Lung (tissue), 16 donors: ENCODE data around the gene RHOJ. TPM values are rescaled to one million over a fixed set of nuclear protein-coding genes. Genes with fewer than 3 reads are reported as not detected.

ENCODE experiments used
- ATAC-seq: fragments of 200-7000 bp; cut with Tn5 transposase; one replicate; pipeline ENCODE4 v1.9.1; 2020; ENCODE audit warnings: moderate number of reproducible peaks; ENCODE audit not compliant: insufficient read depth, low FRiP score
- DNase-seq, 3 donors: peaks; one replicate each; pipeline ENCODE4 v3.0.0-alpha.2; 2013 to 2017
- H3K27ac ChIP-seq, 2 donors: one replicate each; pipeline ENCODE4 v1.5.1; 2013; ENCODE audit warnings: mild to moderate bottlenecking in 2 of 2, moderate library complexity in 2 of 2, control low read depth in 1 of 2, inconsistent platforms in 1 of 2, low read depth in 1 of 2, low read length in 1 of 2
- H3K27me3 ChIP-seq, 3 donors: one replicate each; pipeline ENCODE4 v1.5.1; 2013; ENCODE audit warnings: low read length in 2 of 3; ENCODE audit not compliant: control insufficient read depth in 3 of 3, insufficient read depth in 3 of 3
- H3K36me3 ChIP-seq, 4 donors: one replicate each; pipeline ENCODE4 v1.5.1; 2013; ENCODE audit warnings: low read length in 4 of 4, mild to moderate bottlenecking in 1 of 4, moderate library complexity in 1 of 4; ENCODE audit not compliant: control insufficient read depth in 4 of 4, insufficient read depth in 4 of 4
- H3K4me1 ChIP-seq, 5 donors: one replicate each; pipeline ENCODE4 v1.5.1; 2013; ENCODE audit warnings: low read length in 5 of 5, mild to moderate bottlenecking in 2 of 5, moderate library complexity in 1 of 5; ENCODE audit not compliant: control insufficient read depth in 5 of 5, insufficient read depth in 5 of 5
- H3K4me3 ChIP-seq: one replicate; pipeline ENCODE4 v1.5.1; 2013; ENCODE audit warnings: mild to moderate bottlenecking, control low read depth, moderate library complexity
- H3K9ac ChIP-seq, 2 donors: one replicate each; pipeline ENCODE4 v1.5.1; 2013; ENCODE audit warnings: low read length in 2 of 2, control low read depth in 1 of 2; ENCODE audit not compliant: insufficient read depth in 1 of 2
- H3K9me3 ChIP-seq, 4 donors: one replicate each; pipeline ENCODE4 v1.5.1; 2013; ENCODE audit warnings: low read length in 3 of 4, mild to moderate bottlenecking in 1 of 4, moderate library complexity in 1 of 4; ENCODE audit not compliant: control insufficient read depth in 4 of 4, insufficient read depth in 3 of 4
- WGBS, 2 donors: extraction: QIAGEN DNeasy Blood & Tissue Kit; methylation state at CpG; one replicate each; pipeline ENCODE4 v1.1.7; 2013; 5-methylcytosine and 5-hydroxymethylcytosine counted together
- long read RNA-seq, 5 donors: transcript quantifications; one replicate each; lab custom pipeline, GENCODE V29; 2026
- polyA plus RNA-seq, 2 donors: library from polyadenylated mRNA; stranded (reverse); fragments of 200-250 nt; gene quantifications; one replicate each; pipeline ENCODE4 v1.2.1, GENCODE V29; 2013
- total RNA-seq, 2 donors: library from RNA; depleted of rRNA in 1 of 2; stranded (reverse); fragments of >200 nt in 1 of 2; gene quantifications; one replicate each; pipeline ENCODE4 v1.2.1, GENCODE V29; 2014 to 2021
- TF ChIP-seq, protein P1 (sequence below): IDR thresholded peaks from 2 replicates; pipeline ENCODE4 v1.5.1; 2012; ENCODE audit warnings: mild to moderate bottlenecking; ENCODE audit errors: control extremely low read depth, extremely low read depth
- donor health status: control.
- donor health status: control.
- donor health status: Bipolar disorder and iron deficiency.
- donor health status: healthy.
- donor health status: DM: yes; HTN: yes; CAD: no.

RHOJ gene
- total RNA-seq: 10 to 100 TPM; 22.9 to 25.7 TPM
- polyA plus RNA-seq: 10 to 100 TPM; 10.2 to 12.7 TPM
- long read RNA-seq, donor 1, transcript RHOJ-202 (4 exons, 548 nt): minor isoform, 5 of 27 reads
- long read RNA-seq, donor 1, transcript RHOJ-201 (5 exons, 3,302 nt): major isoform, 16 of 27 reads
- long read RNA-seq, donor 1, partial matches to known transcripts: 6 of 27 reads
- long read RNA-seq, donor 1, other reads (novel, unspliced or antisense): 0 of 27 reads
- long read RNA-seq, donor 2, transcript RHOJ-201 (5 exons, 3,302 nt): major isoform, 5 of 13 reads
- long read RNA-seq, donor 2, partial matches to known transcripts: 7 of 13 reads
- long read RNA-seq, donor 2, other reads (novel, unspliced or antisense): 0 of 13 reads
- long read RNA-seq, donor 3, transcript RHOJ-201 (5 exons, 3,302 nt): major isoform, 11 of 11 reads
- long read RNA-seq, donor 3, partial matches to known transcripts: 0 of 11 reads
- long read RNA-seq, donor 3, other reads (novel, unspliced or antisense): 0 of 11 reads
- long read RNA-seq, donor 4, transcript RHOJ-201 (5 exons, 3,302 nt): major isoform, 11 of 12 reads
- long read RNA-seq, donor 4, partial matches to known transcripts: 0 of 12 reads
- long read RNA-seq, donor 4, other reads (novel, unspliced or antisense): 0 of 12 reads
- long read RNA-seq, donor 5, transcript RHOJ-201 (5 exons, 3,302 nt): major isoform, 18 of 28 reads
- long read RNA-seq, donor 5, partial matches to known transcripts: 8 of 28 reads
- long read RNA-seq, donor 5, other reads (novel, unspliced or antisense): 0 of 28 reads

DNA sequence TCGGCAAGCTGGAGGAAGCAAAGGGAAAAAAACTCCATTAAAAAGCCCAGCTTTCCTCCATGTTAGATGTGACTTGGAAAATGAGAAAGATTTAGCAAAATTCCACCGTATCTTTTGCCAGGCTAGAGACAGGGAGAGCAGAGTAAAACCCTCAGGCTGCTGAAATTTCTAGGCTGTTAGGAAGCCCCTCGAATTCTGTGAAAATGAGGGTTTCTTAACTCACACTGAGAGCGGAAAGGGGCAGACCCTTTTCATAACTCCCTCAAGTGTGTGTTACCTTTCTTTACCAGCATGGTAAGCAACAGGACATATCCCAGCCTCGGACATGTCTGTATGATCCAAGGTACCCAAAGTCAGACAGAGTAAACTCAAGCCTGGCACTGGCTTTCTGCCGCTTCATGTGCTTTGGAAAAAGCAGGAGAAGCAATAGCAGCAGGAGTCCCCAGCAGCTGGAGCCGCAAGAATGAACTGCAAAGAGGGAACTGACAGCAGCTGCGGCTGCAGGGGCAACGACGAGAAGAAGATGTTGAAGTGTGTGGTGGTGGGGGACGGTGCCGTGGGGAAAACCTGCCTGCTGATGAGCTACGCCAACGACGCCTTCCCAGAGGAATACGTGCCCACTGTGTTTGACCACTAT lies at the start of gene RHOJ:
RHOJ (plus strand) TSS at position 37 of the 637 bp plus-strand sequence; CDS start at position 464, 427 bp downstream.
- peak within 1 kb of the TSS; percentile 59 to 96 for H3K9ac ChIP-seq
- TF ChIP-seq, protein P1, sequence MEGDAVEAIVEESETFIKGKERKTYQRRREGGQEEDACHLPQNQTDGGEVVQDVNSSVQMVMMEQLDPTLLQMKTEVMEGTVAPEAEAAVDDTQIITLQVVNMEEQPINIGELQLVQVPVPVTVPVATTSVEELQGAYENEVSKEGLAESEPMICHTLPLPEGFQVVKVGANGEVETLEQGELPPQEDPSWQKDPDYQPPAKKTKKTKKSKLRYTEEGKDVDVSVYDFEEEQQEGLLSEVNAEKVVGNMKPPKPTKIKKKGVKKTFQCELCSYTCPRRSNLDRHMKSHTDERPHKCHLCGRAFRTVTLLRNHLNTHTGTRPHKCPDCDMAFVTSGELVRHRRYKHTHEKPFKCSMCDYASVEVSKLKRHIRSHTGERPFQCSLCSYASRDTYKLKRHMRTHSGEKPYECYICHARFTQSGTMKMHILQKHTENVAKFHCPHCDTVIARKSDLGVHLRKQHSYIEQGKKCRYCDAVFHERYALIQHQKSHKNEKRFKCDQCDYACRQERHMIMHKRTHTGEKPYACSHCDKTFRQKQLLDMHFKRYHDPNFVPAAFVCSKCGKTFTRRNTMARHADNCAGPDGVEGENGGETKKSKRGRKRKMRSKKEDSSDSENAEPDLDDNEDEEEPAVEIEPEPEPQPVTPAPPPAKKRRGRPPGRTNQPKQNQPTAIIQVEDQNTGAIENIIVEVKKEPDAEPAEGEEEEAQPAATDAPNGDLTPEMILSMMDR: no peak
- H3K4me3 ChIP-seq: peak within 1 kb of the TSS; percentile 78
- peaks cover 0 to 3% (median 0%) of the 10 kb centered on the region in 4 donors for H3K36me3 ChIP-seq
- 8 to 22% methylated on average over 16 of the region's 16 CpGs for WGBS, 2 donors
- ATAC-seq (no peak), DNase-seq (peak; percentile 77 to 86 (median 80))
- peaks cover 0 to 26% (median 5%) of the 10 kb centered on the region in 5 donors for H3K4me1 ChIP-seq
- peak within 1 kb of the TSS; percentile 81 to 91 for H3K27ac ChIP-seq
- H3K27me3 ChIP-seq: no peaks in the 10 kb centered on the region
- no peaks in the 10 kb centered on the region for H3K9me3 ChIP-seq

- H3K36me3 ChIP-seq: no peaks in the 10 kb centered on the region
- TF ChIP-seq, protein P1: no peak
- no peaks in the 10 kb centered on the region for H3K27me3 ChIP-seq
- no peaks in the 10 kb centered on the region for H3K9me3 ChIP-seq
- no peak overlapping the region for H3K9ac ChIP-seq
- H3K4me1 ChIP-seq: no peaks in the 10 kb centered on the region
- ATAC-seq (no peak), DNase-seq (no peak)
- no peak overlapping the region for H3K27ac ChIP-seq
- H3K4me3 ChIP-seq: no peak overlapping the region
- 58 to 68% methylated on average over 5 of the region's 5 CpGs for WGBS, 2 donors
Measured at GRCh38 chr14:63155511-63156185, 48.6 kb upstream of the RHOJ start.

- Histone ChIP-seq H3K9ac (no peak overlapping the region), H3K9me3 (no peaks in the 10 kb centered on the region), H3K36me3 (no peaks in the 10 kb centered on the region), H3K27ac (no peak overlapping the region), H3K4me1 (no peaks in the 10 kb centered on the region), H3K4me3 (no peak overlapping the region), H3K27me3 (no peaks in the 10 kb centered on the region)
- WGBS, 2 donors: 61 to 83% methylated on average over 2 of the region's 2 CpGs
- DNase-seq (no peak), ATAC-seq (no peak)
- TF ChIP-seq, protein P1: no peak
Measured at GRCh38 chr14:63157195-63157594, 47.0 kb upstream of the RHOJ start.
